NOMO-1 (cell line): ENCODE measurements around the gene ABCD4.
"Not testable (repeated sequence)": the region's sequence is repeated elsewhere in the genome, so short reads cannot be mapped to it uniquely, and the experiment has no call there.

Experiments
- DNase-seq, 2 experiments: peaks; one replicate each; lab custom pipeline; 2025; ENCODE audit not compliant: unreplicated experiment in 2 of 2; lab: John Stamatoyannopoulos, UW

ABCD4 gene

DNA sequence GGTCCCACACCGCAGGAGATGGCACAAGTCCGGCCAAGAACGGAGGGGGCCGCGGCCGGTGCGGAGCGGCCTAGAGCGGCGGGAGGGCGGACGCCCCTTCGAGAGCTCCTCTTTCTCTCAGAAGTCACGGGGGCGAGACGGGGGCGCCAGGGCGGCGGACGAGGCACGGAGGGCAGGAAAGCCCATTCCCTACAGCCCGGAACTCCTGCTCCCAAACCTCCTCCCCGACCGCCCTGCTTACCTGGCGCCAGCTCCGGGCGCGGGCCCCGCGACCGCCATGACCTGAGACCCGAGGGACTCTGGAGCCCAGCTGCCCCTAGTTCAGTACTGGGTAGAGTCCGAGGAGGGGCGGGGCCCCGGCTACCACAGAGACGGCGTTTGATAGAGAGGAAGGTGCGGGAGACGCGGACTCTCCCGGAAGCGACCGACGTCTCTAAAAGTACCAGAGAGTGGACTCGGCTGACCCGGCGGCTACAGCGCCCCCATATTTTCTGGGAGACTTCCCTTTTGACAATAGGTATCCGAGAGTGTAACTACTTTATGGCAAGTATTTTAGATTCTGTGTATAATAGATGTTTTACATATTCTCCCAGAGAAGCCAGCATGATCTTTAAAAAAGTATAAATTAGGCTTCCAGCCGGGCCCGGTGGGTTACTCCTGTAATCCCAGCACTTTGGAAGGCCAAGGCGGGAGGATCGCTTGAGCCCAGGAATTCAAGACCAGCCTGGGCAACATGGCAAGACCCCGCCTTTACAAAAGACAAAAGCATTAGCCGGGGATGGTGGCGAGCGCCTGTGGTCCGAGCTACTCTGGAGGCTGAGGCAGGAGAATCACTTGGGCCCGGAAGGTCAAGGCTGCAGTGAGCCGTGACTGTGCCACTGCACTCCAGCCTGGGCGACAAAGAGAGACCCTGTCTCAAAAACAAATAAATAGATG, at the start of gene ABCD4:
ABCD4 (minus strand) TSS at position 301 of the 936 bp plus-strand sequence; CDS start at position 279, 22 bp downstream.
- DNase-seq = peak; percentile 90 to 92

DNA sequence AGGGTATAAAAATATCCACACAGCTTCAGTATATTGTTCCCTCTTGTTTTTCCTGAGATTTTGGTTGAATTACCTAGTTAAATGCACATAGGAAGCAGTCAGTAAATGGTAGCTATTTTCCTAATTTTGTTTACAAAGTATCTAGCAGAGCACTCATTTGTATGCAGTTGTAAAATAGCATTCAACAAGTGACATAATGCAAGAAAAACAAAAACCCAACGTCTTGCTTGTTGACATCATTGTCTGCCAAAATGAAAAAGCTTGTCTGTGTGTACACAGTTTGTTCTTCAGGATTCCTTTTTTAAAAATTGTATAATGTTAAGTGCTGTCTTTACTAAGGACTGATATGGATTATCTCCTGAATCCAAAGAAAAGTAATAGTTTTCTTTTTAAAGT, 48.2 kb upstream of the ABCD4 start:
- DNase-seq = no peak

DNA sequence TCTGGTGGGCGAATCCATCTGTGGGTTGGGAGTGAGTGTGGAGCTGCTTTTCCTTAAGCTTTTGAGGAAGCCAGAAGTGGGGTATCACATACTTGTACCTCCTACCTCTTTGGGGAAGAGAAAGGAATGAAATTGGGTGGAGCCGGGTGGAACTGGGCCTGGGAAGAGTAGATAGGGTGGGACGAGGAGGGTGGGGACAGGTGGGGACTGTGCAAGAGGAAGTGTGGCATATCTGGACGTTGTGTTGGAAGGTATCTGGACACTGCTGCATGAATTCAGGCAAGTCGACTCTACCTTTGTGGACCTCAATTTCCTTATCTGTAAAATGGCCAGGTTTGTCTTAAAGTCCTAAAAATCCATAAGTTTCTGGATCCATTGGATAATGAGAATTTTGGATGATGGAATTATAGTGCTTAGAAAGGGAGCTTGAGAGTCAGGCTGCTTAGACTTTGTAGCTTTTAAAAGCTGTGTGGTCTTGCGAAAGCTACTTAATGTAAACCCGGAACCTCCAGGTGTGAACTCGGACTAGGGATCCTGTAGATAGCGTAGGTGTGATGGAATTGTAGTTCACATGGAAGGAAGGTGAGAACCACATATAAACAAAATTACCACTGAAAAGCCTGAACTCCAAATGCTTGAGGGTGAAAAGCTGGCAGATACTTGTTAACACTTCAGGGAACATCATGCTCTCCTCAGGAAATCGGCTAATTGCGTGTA, 47.6 kb upstream of the ABCD4 start:
- DNase-seq = no peak

DNA sequence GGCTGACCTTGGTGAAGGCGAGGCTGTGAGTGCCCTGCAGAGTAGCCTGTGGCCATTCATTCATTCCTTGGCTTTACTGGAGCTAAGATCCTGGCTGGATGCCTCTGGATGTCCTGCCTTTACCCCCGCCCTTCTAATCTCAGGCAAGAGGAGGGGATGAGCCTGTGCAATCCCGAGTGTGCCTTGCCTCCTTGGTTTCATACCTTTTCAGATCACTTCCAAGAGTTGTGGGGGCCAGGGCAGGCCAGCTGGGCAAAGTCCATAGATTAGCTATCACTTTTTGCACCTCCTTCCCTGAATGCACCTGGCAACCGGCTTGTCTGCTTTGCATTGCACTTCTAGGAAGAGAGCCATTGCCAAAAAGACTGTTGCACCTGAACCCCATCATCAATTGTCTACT, 47.0 kb upstream of the ABCD4 start:
- no peak for DNase-seq

DNA sequence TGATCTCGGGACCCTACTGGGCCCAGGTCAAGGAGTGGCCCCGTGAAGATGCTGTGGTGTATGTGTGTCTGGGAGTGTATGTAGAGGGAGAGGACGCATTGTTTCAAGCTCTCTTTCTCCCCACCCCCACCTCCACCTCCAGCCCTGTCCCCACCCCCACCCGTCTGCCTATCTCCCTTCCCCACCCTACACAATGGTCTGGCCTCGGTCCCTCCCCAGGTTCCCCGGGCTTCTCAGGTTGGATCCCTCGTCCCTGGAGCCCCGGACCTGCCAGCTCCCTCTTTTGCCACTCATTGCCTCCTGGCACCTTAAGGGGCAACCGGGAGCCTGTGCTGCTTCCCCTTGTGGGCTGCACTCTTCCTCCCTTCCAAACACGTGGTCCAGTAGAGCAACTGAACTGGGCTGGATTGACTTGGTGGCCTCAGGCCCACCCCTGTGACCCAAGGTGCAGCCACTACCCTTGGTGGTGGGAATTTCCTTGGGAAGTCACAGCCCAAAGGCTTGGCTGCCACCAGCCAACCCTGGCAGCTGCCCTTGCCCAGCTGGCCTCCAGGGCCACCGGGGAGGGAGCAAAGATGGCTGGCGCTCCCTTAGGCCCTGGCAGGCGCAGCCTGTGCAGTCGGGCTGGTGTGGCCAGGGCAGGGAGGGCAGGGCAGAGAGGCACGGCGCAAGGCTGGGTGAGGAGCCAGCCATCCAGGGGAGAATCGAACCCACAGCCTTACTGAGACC, 46.2 kb upstream of the ABCD4 start:
- DNase-seq = no peak

DNA sequence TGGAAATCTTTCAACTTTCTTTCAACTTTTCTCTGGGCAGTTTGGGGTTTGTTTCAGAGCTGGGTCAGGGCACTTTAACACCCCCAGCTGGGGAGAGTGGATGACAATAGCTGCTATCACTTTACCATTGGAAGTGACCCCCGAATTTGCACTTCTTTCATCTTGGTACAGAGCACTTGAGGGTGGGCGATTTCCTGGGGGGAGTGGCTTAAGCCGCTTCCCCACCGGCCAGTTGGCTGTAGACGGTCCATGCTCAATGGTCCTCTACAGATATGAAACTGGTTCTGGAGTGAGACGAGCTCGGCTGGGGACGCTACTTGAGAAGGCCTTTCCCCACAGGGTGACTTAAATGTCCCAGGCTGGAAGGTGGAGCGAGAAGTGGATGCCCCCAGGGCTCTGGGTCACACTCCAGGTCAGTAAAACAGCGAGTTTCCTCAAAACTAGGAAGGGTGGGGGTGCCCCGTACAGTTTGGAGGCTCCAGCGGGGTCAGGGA, 45.6 kb upstream of the ABCD4 start, which contains the start of gene VRTN:
VRTN (plus strand) TSS at position 231 of the 494 bp plus-strand sequence. CDS start 8,313 bp downstream, outside the sequence.
- no peak for DNase-seq

DNA sequence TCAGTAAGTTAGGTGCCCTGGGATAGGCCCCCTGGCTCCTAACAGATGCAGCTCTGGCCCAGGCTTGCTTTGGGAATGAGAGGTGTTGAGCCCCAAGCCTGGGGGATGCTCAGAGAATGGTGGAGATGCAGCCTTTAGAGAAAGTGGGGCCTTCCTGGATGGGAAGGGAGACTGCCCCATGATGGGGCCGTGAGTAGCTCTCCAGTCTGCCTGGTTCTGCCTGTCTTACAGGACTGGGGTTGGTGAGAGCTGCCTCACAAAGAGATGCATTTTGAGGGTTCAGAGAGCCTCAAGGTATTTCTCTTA, 45.0 kb upstream of the ABCD4 start:
- no peak for DNase-seq

DNA sequence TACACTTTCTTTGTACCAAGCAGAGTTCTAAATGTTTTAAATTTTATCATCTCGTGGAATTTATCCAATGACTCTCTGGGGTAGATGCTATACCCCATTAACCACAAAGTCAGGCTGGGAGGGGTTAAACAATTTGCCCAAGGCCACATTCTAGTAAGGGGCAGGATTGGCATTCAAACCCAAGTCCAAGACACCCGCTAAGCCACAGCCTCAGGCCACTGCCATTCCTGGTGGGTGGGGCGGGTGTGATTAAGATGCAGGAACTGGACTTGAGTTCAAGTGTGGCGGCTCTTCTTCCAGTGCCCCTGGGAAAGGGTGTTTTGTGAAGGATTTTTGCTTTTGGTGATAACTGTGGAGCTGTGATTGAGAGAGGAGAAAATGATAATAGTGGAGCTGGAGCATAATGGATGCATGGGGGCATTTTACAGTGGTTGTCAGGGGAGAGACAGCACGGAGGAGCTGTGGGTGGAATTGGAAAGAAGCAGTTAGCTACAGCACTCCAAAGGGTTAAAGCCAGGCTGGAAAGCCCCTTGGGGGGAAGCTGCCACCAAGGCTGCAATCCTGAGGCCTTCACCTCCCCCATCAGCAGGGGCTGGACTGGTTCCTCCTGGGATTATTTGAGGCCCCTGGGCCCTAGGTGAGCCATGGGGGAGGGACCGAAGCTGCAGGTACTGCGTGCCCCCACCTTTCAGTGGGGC, 44.5 kb upstream of the ABCD4 start:
- no peak for DNase-seq

DNA sequence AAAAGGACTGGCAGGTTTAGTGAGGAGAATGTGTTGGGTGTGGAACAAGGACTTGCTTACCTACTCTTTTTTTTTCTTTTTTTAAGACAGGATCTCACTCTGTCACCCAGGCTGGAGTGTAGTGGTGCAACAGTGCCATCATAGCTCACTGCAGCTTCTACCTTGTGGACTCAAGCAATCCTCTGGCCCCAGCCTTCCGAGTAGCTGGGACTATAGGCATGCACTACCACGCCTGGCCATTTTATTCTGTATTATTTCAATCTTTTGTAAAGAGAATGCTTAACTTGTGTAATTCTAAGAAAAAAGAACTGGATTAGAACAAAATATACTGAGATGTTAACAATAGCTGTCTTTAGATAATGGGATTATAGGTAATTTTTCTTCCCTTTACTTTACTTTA, 43.6 kb upstream of the ABCD4 start:
- no peak for DNase-seq

DNA sequence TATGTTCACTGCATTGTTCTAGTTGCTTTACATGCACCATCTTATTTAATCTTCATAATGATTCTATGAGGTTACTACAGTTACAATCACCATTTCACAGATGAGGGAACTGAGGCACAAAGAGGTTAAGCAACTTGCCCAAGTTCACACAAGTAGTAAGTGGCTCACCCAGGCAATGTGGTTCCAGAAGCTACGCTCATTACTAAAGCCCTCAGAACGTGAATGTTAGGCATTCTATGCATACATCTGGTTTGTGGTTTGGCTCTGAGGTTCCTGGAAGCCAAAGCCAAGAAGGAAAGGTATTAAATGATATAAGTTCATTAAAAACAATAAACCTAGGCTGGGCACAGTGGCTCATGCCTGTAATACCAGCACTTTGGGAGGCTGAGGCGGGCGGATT, 31.2 kb upstream of the ABCD4 start:
- DNase-seq = no peak

DNA sequence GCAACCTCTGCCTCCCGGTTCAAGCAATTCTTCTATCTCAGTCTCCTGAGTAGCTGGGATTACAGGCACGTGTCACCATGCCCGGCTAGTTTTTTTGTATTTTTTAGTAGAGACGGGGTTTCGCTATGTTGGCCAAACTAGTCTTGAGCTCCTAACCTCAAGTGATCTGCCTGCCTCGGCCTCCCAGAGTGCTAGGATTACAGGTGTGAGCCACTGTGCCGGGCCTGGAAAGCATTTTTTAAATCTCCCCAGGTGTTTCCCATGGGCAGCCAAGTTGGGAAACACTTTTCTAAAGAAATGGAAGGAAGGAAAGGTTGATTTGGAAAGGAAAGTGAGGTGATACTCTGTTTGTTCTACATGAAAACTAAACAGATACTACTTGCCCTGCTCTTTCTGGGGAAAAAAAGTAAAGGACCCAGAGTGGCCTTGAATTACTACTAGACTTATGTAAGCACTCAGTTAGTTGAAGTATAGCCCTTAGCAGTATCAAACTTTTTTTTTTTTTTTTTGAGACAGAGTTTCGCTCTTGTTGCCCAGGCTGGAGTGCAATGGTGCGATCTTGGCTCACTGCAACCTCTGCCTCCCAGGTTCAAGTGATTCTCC, 27.3 kb upstream of the ABCD4 start:
- not testable (repeated sequence) for DNase-seq

DNA sequence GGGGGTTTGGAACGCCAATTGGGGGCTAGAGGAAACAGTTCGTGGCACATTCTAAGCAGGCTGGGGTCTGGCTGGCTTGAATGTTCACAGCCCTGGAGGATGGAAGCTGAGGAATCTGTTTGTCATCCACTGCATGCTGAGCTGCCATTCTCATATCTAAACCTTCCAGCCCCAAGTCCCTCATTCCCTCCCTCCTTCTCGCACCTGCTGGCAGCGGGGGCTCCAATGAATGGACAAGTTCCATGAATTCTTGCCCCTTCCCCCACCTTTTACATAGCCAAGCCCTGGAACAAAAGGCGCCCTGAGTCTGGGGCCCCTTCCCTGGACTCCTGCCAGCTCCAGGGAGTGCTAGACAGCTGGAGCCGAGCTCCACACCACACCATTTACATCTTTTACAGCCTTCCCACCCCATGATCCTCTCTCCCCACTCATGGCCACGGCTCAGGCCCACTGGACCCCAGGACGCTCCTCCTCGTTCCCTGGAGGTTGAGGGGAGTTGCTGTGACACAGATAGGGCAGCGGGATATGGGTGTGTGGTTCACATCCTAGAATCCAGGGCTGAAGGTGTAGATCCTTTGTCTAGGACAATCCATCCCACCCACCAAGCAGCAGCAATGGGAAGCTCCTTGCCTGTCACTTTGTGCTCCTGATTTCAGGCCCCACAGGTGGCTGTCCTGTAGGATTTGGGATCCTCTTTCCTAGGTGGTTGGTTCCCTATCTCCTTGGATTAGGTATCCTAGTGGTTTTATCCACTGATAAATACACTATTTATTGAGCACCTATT, 23.8 kb upstream of the ABCD4 start:
- no peak for DNase-seq

DNA sequence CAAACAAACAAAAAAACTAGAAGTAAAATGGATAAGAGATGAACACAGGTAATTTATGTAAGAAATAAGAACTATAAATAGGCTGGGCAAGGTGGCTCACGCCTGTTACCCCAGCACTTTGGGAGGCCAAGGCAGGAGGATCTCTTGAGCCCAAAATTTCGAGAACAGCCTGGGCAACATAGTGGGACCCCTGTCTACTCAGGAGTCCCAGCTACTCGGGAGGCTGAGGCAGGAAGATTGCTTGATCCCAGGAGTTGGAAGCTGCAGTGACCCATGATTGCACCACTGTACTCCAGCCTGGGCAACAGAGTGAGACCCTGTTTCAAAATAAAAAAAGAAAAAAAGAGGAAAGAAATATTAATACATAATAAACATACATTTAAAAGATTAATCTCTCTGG, 22.7 kb upstream of the ABCD4 start:
- DNase-seq = no peak

DNA sequence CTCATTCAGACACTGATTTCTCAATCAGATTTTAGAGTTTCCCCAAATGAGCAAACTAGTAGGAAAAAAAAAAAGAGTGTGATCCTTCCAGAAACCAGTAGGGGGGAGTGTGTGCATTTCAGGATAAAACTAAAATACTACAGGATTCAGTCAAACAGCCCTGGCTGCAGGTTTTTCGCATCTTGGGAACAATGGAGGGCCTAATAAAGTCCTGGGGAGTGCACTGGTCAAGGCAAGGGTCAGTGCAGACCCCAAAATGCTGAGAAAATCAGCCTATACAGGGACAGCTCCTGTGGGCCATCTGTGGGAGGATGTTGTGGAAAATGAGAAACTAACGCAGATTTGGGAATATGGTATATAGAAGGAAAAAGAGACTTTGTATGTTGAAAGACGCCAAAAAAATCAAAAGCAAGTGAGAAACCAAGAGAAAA, 22.2 kb upstream of the ABCD4 start:
- DNase-seq = peak; percentile 20 to 34

DNA sequence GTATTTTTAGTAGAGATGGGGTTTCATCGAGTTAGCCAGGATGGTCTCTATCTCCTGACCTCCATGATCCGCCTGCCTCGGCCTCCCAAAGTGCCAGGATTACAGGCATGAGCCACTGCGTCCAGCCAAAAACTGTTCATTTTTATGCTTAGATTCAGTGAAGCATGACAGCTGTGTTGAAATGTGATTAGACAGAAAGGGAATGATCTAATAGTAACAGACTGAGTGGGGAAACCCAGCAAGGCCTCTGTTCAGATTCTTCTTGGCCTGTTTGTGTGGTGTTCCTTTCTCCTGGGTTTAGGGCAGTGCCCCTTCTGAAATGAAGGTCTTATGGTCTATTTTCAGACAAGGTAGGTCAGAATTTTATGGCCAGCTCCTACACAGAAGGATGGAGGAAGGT, 11.8 kb upstream of the ABCD4 start:
- no peak for DNase-seq

DNA sequence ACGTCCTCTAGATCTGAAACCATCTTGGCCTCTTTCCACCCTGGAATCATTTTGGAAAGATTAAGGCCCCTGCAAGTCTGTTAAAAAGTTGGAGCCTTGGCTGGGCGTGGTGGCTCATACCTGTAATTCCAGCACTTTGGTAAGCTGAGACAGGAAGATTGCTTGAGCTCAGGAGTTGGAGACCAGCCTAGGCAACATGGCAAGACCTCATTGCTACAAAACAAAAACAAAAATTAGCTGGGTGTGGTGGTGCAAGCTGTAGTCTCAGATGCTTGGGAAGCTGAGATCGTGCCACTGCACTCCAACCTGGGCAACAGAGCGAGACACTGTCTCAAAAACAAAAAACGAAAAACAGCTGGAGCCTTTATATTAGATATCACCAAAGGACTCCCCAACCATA, 10.9 kb upstream of the ABCD4 start:
- no peak for DNase-seq

DNA sequence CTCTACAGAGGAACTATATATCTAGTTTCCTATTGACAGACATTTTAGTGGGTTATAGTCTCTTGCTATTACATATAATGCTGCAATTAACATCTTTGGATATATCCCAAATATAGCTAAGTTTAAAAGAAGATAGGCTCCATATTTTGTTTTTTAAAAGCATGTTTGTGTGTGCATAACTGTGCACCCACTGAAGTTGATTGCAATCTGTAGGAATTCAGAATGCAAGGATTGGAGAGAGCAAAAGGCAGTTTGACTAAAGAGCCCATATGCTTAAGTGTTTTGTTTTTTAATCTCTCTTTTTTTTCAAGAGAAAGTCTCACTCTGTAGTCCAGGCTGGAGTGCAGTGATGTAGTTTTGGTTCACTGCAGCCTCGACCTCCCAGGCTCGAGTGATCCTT, 9.4 kb upstream of the ABCD4 start:
- DNase-seq = no peak

DNA sequence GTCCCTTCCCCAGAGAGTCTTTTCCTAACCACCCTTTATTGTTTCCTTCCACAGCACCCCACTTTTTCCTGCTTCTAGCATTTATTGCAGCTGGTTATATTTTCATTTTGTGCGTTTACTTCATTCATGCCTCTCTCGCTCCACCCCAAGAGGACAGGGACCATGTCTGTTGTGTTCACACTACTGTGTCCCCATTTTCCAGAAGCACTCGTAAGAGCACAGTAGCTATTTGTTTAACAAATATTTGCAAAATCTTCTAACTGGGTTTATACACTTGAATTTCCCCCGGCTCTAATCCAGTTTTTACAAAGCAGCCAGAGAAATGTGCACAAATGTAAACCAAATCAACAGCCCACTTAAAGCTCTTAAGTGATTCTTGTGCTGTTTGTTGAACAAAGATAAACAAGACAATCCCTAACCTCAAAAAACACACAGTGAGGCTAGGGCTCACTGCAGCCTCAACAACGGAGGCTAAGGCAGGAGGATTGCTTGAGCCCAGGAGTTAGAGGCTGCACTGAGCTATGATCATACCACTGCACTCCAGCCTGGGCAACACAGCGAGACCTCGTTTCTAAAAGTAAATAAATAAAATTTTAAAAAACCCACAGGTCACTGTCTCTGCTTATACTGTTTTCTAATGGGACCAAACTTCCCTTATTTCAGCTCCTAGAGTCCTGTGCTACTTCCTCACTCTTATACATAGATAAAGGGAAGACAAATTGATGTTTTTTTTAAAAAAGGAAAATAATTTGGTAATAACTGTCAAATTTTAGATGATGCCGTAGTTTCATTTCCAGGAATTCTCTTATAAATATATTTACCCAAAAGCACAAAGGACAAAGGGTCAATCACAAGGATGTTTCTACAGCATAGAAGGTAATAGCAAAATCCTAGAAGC, 6.6 kb upstream of the ABCD4 start:
- DNase-seq = peak in 1 of 2 experiments; percentile 53
